ENCODE measurements around the gene TRIM34. TPM values are rescaled to one million over a fixed set of nuclear protein-coding genes. Genes with fewer than 3 reads are reported as not detected.
A peak's percentile ranks its signal among the peaks of the same experiment; 100 is the strongest.

TRIM34 gene
- polyA plus RNA-seq, 4 donors: 4.1 to 11.0 (median 7.5) TPM

GRCh38 chr11:5608808-5609207 lies 16.0 kb upstream of the TRIM34 start:
- WGBS, 3 donors: 83 to 87% (median 86%) methylated on average over 6 of the region's 6 CpGs
- no peak overlapping the region for H3K4me3 ChIP-seq (ENCODE audit: low read depth in 1 of 3, low read length in 3 of 3)
- no peak for FAIRE-seq
- H3K27me3 ChIP-seq (ENCODE audit: control insufficient read depth in 3 of 3, insufficient read depth in 3 of 3, low read length in 3 of 3): no peaks in the 10 kb centered on the region
- no peak overlapping the region for H3K27ac ChIP-seq (ENCODE audit: low read depth in 1 of 3, low read length in 2 of 3)
- no peak for DNase-seq
- peaks cover 0 to 3% (median 0%) of the 10 kb centered on the region in 3 donors for H3K36me3 ChIP-seq (ENCODE audit: control insufficient read depth in 3 of 3, insufficient read depth in 2 of 3, low read depth in 1 of 3, low read length in 3 of 3)
- H3K4me1 ChIP-seq (ENCODE audit: control insufficient read depth in 3 of 3, insufficient read depth in 2 of 3, low read depth in 1 of 3, low read length in 2 of 3): no peaks in the 10 kb centered on the region
- H3K9me3 ChIP-seq (ENCODE audit: control insufficient read depth in 2 of 2, insufficient read depth in 1 of 2, low read depth in 1 of 2, low read length in 1 of 2): no peaks in the 10 kb centered on the region

GRCh38 chr11:5610446-5610845 lies 14.4 kb upstream of the TRIM34 start:
- no peak overlapping the region for H3K4me3 ChIP-seq (ENCODE audit: low read depth in 1 of 3, low read length in 3 of 3)
- DNase-seq: no peak
- no peaks in the 10 kb centered on the region for H3K27me3 ChIP-seq (ENCODE audit: control insufficient read depth in 3 of 3, insufficient read depth in 3 of 3, low read length in 3 of 3)
- H3K9me3 ChIP-seq (ENCODE audit: control insufficient read depth in 2 of 2, insufficient read depth in 1 of 2, low read depth in 1 of 2, low read length in 1 of 2): no peaks in the 10 kb centered on the region
- no peak for FAIRE-seq
- no peak overlapping the region for H3K27ac ChIP-seq (ENCODE audit: low read depth in 1 of 3, low read length in 2 of 3)
- no peaks in the 10 kb centered on the region for H3K36me3 ChIP-seq (ENCODE audit: control insufficient read depth in 3 of 3, insufficient read depth in 2 of 3, low read depth in 1 of 3, low read length in 3 of 3)
- 72 to 81% (median 81%) methylated on average over 5 of the region's 5 CpGs for WGBS, 3 donors
- no peaks in the 10 kb centered on the region for H3K4me1 ChIP-seq (ENCODE audit: control insufficient read depth in 3 of 3, insufficient read depth in 2 of 3, low read depth in 1 of 3, low read length in 2 of 3)

- Histone ChIP-seq H3K27ac (ENCODE audit: low read depth in 1 of 3, low read length in 2 of 3) (no peak overlapping the region), H3K4me1 (ENCODE audit: control insufficient read depth in 3 of 3, insufficient read depth in 2 of 3, low read depth in 1 of 3, low read length in 2 of 3) (no peaks in the 10 kb centered on the region), H3K36me3 (ENCODE audit: control insufficient read depth in 3 of 3, insufficient read depth in 2 of 3, low read depth in 1 of 3, low read length in 3 of 3) (no peaks in the 10 kb centered on the region), H3K9me3 (ENCODE audit: control insufficient read depth in 2 of 2, insufficient read depth in 1 of 2, low read depth in 1 of 2, low read length in 1 of 2) (no peaks in the 10 kb centered on the region), H3K4me3 (ENCODE audit: low read depth in 1 of 3, low read length in 3 of 3) (no peak overlapping the region), H3K27me3 (ENCODE audit: control insufficient read depth in 3 of 3, insufficient read depth in 3 of 3, low read length in 3 of 3) (no peaks in the 10 kb centered on the region)
- FAIRE-seq: no peak
- no peak for DNase-seq
- 91 to 94% (median 92%) methylated on average over 11 of the region's 11 CpGs for WGBS, 3 donors
These were observed 13.2 kb upstream of the TRIM34 start for GRCh38 chr11:5611627-5612026.

GRCh38 chr11:5618807-5619206 lies 6.0 kb upstream of the TRIM34 start:
- Histone ChIP-seq H3K27ac (ENCODE audit: low read depth in 1 of 3, low read length in 2 of 3) (no peak overlapping the region), H3K27me3 (ENCODE audit: control insufficient read depth in 3 of 3, insufficient read depth in 3 of 3, low read length in 3 of 3) (no peaks in the 10 kb centered on the region), H3K4me3 (ENCODE audit: low read depth in 1 of 3, low read length in 3 of 3) (no peak overlapping the region), H3K9me3 (ENCODE audit: control insufficient read depth in 2 of 2, insufficient read depth in 1 of 2, low read depth in 1 of 2, low read length in 1 of 2) (no peaks in the 10 kb centered on the region), H3K36me3 (ENCODE audit: control insufficient read depth in 3 of 3, insufficient read depth in 2 of 3, low read depth in 1 of 3, low read length in 3 of 3) (no peaks in the 10 kb centered on the region), H3K4me1 (ENCODE audit: control insufficient read depth in 3 of 3, insufficient read depth in 2 of 3, low read depth in 1 of 3, low read length in 2 of 3) (peaks cover 3 to 11% (median 8%) of the 10 kb centered on the region in 3 donors)
- 64 to 79% (median 66%) methylated on average over 3 of the region's 3 CpGs for WGBS, 3 donors
- DNase-seq (peak in 1 of 2 donors; percentile 38), FAIRE-seq (no peak)

- Histone ChIP-seq H3K4me3 (ENCODE audit: low read depth in 1 of 3, low read length in 3 of 3) (no peak overlapping the region), H3K36me3 (ENCODE audit: control insufficient read depth in 3 of 3, insufficient read depth in 2 of 3, low read depth in 1 of 3, low read length in 3 of 3) (no peaks in the 10 kb centered on the region), H3K4me1 (ENCODE audit: control insufficient read depth in 3 of 3, insufficient read depth in 2 of 3, low read depth in 1 of 3, low read length in 2 of 3) (peaks cover 6 to 21% (median 11%) of the 10 kb centered on the region in 3 donors), H3K9me3 (ENCODE audit: control insufficient read depth in 2 of 2, insufficient read depth in 1 of 2, low read depth in 1 of 2, low read length in 1 of 2) (no peaks in the 10 kb centered on the region), H3K27me3 (ENCODE audit: control insufficient read depth in 3 of 3, insufficient read depth in 3 of 3, low read length in 3 of 3) (no peaks in the 10 kb centered on the region), H3K27ac (ENCODE audit: low read depth in 1 of 3, low read length in 2 of 3) (peak overlapping the region in 2 of 3 donors; percentile 4 to 26)
- WGBS, 3 donors: 17 to 40% (median 39%) methylated on average over 3 of the region's 3 CpGs
- FAIRE-seq (no peak), DNase-seq (peak; percentile 56 to 74)
These were observed 3.9 kb upstream of the TRIM34 start for GRCh38 chr11:5620651-5621521.

- H3K4me1 ChIP-seq (ENCODE audit: control insufficient read depth in 3 of 3, insufficient read depth in 2 of 3, low read depth in 1 of 3, low read length in 2 of 3): peaks cover 8 to 27% (median 11%) of the 10 kb centered on the region in 3 donors
- no peak overlapping the region for H3K4me3 ChIP-seq (ENCODE audit: low read depth in 1 of 3, low read length in 3 of 3)
- no peaks in the 10 kb centered on the region for H3K27me3 ChIP-seq (ENCODE audit: control insufficient read depth in 3 of 3, insufficient read depth in 3 of 3, low read length in 3 of 3)
- H3K9me3 ChIP-seq (ENCODE audit: control insufficient read depth in 2 of 2, insufficient read depth in 1 of 2, low read depth in 1 of 2, low read length in 1 of 2): no peaks in the 10 kb centered on the region
- no peak overlapping the region for H3K27ac ChIP-seq (ENCODE audit: low read depth in 1 of 3, low read length in 2 of 3)
- DNase-seq (no peak), FAIRE-seq (no peak)
- H3K36me3 ChIP-seq (ENCODE audit: control insufficient read depth in 3 of 3, insufficient read depth in 2 of 3, low read depth in 1 of 3, low read length in 3 of 3): no peaks in the 10 kb centered on the region
These were observed 3.2 kb upstream of the TRIM34 start for GRCh38 chr11:5621580-5621979.

- H3K4me1 ChIP-seq (ENCODE audit: control insufficient read depth in 3 of 3, insufficient read depth in 2 of 3, low read depth in 1 of 3, low read length in 2 of 3): peaks cover 8 to 27% (median 11%) of the 10 kb centered on the region in 3 donors
- FAIRE-seq: no peak
- H3K4me3 ChIP-seq (ENCODE audit: low read depth in 1 of 3, low read length in 3 of 3): no peak overlapping the region
- no peaks in the 10 kb centered on the region for H3K36me3 ChIP-seq (ENCODE audit: control insufficient read depth in 3 of 3, insufficient read depth in 2 of 3, low read depth in 1 of 3, low read length in 3 of 3)
- DNase-seq: peak; percentile 7 to 35
- H3K27ac ChIP-seq (ENCODE audit: low read depth in 1 of 3, low read length in 2 of 3): no peak overlapping the region
- no peaks in the 10 kb centered on the region for H3K9me3 ChIP-seq (ENCODE audit: control insufficient read depth in 2 of 2, insufficient read depth in 1 of 2, low read depth in 1 of 2, low read length in 1 of 2)
- WGBS, 3 donors: 57 to 78% (median 75%) methylated on average over 3 of the region's 3 CpGs
- H3K27me3 ChIP-seq (ENCODE audit: control insufficient read depth in 3 of 3, insufficient read depth in 3 of 3, low read length in 3 of 3): no peaks in the 10 kb centered on the region
These were observed 2.0 kb upstream of the TRIM34 start for GRCh38 chr11:5622802-5623201.

GRCh38 chr11:5625281-5625680 lies 480 bp downstream of the TRIM34 start:
- DNase-seq (peak in 1 of 2 donors; percentile 8), FAIRE-seq (no peak)
- 3 to 10% (median 8%) methylated on average over 4 of the region's 4 CpGs for WGBS, 3 donors
- H3K27ac ChIP-seq (ENCODE audit: low read depth in 1 of 3, low read length in 2 of 3): peak overlapping the region; percentile 71 to 90 (median 87)
- peaks cover 0 to 1% (median 0%) of the 10 kb centered on the region in 3 donors for H3K36me3 ChIP-seq (ENCODE audit: control insufficient read depth in 3 of 3, insufficient read depth in 2 of 3, low read depth in 1 of 3, low read length in 3 of 3)
- peak overlapping the region; percentile 51 to 70 (median 62) for H3K4me3 ChIP-seq (ENCODE audit: low read depth in 1 of 3, low read length in 3 of 3)
- peaks cover 8 to 27% (median 11%) of the 10 kb centered on the region in 3 donors for H3K4me1 ChIP-seq (ENCODE audit: control insufficient read depth in 3 of 3, insufficient read depth in 2 of 3, low read depth in 1 of 3, low read length in 2 of 3)
- H3K9me3 ChIP-seq (ENCODE audit: control insufficient read depth in 2 of 2, insufficient read depth in 1 of 2, low read depth in 1 of 2, low read length in 1 of 2): no peaks in the 10 kb centered on the region
- no peaks in the 10 kb centered on the region for H3K27me3 ChIP-seq (ENCODE audit: control insufficient read depth in 3 of 3, insufficient read depth in 3 of 3, low read length in 3 of 3)

All from small intestine (tissue), 7 donors.